Keratinocyte (primary cell): Measurements from ENCODE around the gene PCDHB16. TPM values are rescaled to one million over a fixed set of nuclear protein-coding genes. Genes with fewer than 3 reads are reported as not detected.
"Not testable (repeated sequence)": the region's sequence is repeated elsewhere in the genome, so short reads cannot be mapped to it uniquely, and the experiment has no call there.

Experiments used
- DNase-seq: peaks from one replicate; pipeline ENCODE4 v3.0.0-alpha.2; 2011; ENCODE audit warnings: low read depth, missing footprints, low spot score
- FAIRE-seq: peaks from 2 replicates; lab custom pipeline; 2011; peaks lifted over from hg19 to GRCh38; lab: Jason Lieb, UNC
- H2AFZ ChIP-seq: 2 replicates; pipeline ENCODE4 v1.6.0; 2012; ENCODE audit warnings: low read length, control low read depth, inconsistent platforms; ENCODE audit not compliant: control insufficient read depth
- H3K27ac ChIP-seq: 2 replicates; pipeline ENCODE4 v1.5.1; 2011; ENCODE audit warnings: low read length; ENCODE audit not compliant: control insufficient read depth, insufficient read depth
- H3K27me3 ChIP-seq: 3 replicates; pipeline ENCODE4 v1.6.0; 2011; ENCODE audit warnings: low read length; ENCODE audit not compliant: control insufficient read depth, insufficient read depth; ENCODE audit errors: extremely low read depth
- H3K36me3 ChIP-seq, 2 experiments: 2 replicates in 1 of 2; 3 replicates in 1 of 2; pipeline ENCODE4 v1.5.1; 2011; ENCODE audit warnings: low read length in 2 of 2, mild to moderate bottlenecking in 1 of 2; ENCODE audit not compliant: control insufficient read depth in 2 of 2, insufficient read depth in 2 of 2; ENCODE audit errors: extremely low read depth in 1 of 2
- H3K4me1 ChIP-seq: 3 replicates; pipeline ENCODE4 v1.5.1; 2011; ENCODE audit warnings: low read length; ENCODE audit not compliant: control insufficient read depth, insufficient read depth; ENCODE audit errors: extremely low read depth
- H3K4me2 ChIP-seq: 3 replicates; pipeline ENCODE4 v1.6.0; 2011; ENCODE audit warnings: low read depth, low read length; ENCODE audit not compliant: control insufficient read depth, insufficient read depth; ENCODE audit errors: extremely low read depth
- H3K4me3 ChIP-seq, 3 experiments: fragments of 200-600 bp in 1 of 3; sonication (generic) in 1 of 3; 2 replicates in 2 of 3; 3 replicates in 1 of 3; pipeline ENCODE4 v1.5.1; 2011 to 2016; ENCODE audit warnings: low read length in 3 of 3, mild to moderate bottlenecking in 3 of 3, control low read depth in 2 of 3, inconsistent platforms in 1 of 3, low read depth in 1 of 3, mixed read lengths in 1 of 3, mixed run types in 1 of 3, moderate library complexity in 1 of 3; ENCODE audit not compliant: control insufficient read depth in 2 of 3, insufficient read depth in 2 of 3; ENCODE audit errors: extremely low read depth in 1 of 3
- H3K79me2 ChIP-seq: 2 replicates; pipeline ENCODE4 v1.6.0; 2012; ENCODE audit warnings: low read length; ENCODE audit not compliant: control insufficient read depth, insufficient read depth
- H3K9ac ChIP-seq: 3 replicates; pipeline ENCODE4 v1.6.0; 2011; ENCODE audit warnings: low read length; ENCODE audit not compliant: control insufficient read depth, insufficient read depth; ENCODE audit errors: extremely low read depth
- H3K9me1 ChIP-seq: 3 replicates; pipeline ENCODE4 v1.6.0; 2011; ENCODE audit warnings: low read length; ENCODE audit not compliant: control insufficient read depth, insufficient read depth; ENCODE audit errors: extremely low read depth
- H3K9me3 ChIP-seq: 2 replicates; pipeline ENCODE4 v1.5.1; 2012; ENCODE audit warnings: low read depth, low read length; ENCODE audit not compliant: control insufficient read depth
- H4K20me1 ChIP-seq: 3 replicates; pipeline ENCODE4 v1.6.0; 2011; ENCODE audit warnings: low read length; ENCODE audit not compliant: control insufficient read depth, insufficient read depth; ENCODE audit errors: extremely low read depth
- dilution Hi-C: fragments of 300-500 bp; cut with MboI; formaldehyde crosslinking; loops from one replicate; pipeline ENCODE4 v1.7.0; 2020; ENCODE audit warnings: low sequenced_read_pairs; ENCODE audit not compliant: extremely low pct_ligation_motif_present
- polyA plus RNA-seq, 5 experiments: library from polyadenylated mRNA; depleted of rRNA in 3 of 5; stranded (reverse) in 3 of 5; stranded (forward) in 1 of 5; unstranded in 1 of 5; fragments of >200 nt; gene quantifications; 1 replicate in 1 of 5; 2 replicates in 3 of 5; 3 replicates in 1 of 5; pipeline versions ENCODE4 v1.2.1 to v1.2.3, GENCODE V29; 2011 to 2012; ENCODE audit warnings: missing spikeins in 2 of 5, low read depth in 1 of 5, low replicate concordance in 1 of 5

Gene PCDHB16
- polyA plus RNA-seq, 1 donor (not counting 4 experiments of a cell fraction or from before 2014, with no cell fraction given), result 0.07 TPM

- not testable (repeated sequence) for FAIRE-seq, H3K9me3 ChIP-seq
Observed at GRCh38 chr5:141213656-141214339, 31.6 kb downstream of the PCDHB16 start, which contains the start of gene PCDHB13. PCDHB13 (plus strand) TSS chr5:141213919; CDS start chr5:141214124, 205 bp downstream.

GRCh38 chr5:141214583-141214982 lies 32.4 kb downstream of the PCDHB16 start:
- FAIRE-seq, H3K4me1 ChIP-seq, H3K27me3 ChIP-seq, dilution Hi-C loops, H3K9me1 ChIP-seq, DNase-seq, H3K4me3 ChIP-seq, H3K9ac ChIP-seq, H3K27ac ChIP-seq, H3K9me3 ChIP-seq, H3K79me2 ChIP-seq, H3K36me3 ChIP-seq, H2AFZ ChIP-seq, H3K4me2 ChIP-seq, H4K20me1 ChIP-seq: not testable (repeated sequence)

More at GRCh38 chr5:141213656-141214339, 31.6 kb downstream of the PCDHB16 start, which contains the start of gene PCDHB13:
- H3K27ac ChIP-seq, dilution Hi-C loops, H3K4me3 ChIP-seq, H3K4me1 ChIP-seq, H4K20me1 ChIP-seq, H3K27me3 ChIP-seq, H3K9ac ChIP-seq, H3K36me3 ChIP-seq, H2AFZ ChIP-seq, H3K9me1 ChIP-seq, H3K4me2 ChIP-seq, DNase-seq, H3K79me2 ChIP-seq: not testable (repeated sequence)

GRCh38 chr5:141215504-141215903 lies 33.3 kb downstream of the PCDHB16 start:
- DNase-seq, FAIRE-seq, H4K20me1 ChIP-seq, H3K9ac ChIP-seq, H3K4me3 ChIP-seq, H3K4me1 ChIP-seq, H3K9me1 ChIP-seq, dilution Hi-C loops, H3K4me2 ChIP-seq, H3K79me2 ChIP-seq, H3K9me3 ChIP-seq, H3K36me3 ChIP-seq, H2AFZ ChIP-seq, H3K27ac ChIP-seq, H3K27me3 ChIP-seq: not testable (repeated sequence)

GRCh38 chr5:141216035-141216434 lies 33.8 kb downstream of the PCDHB16 start:
- H3K9me3 ChIP-seq, dilution Hi-C loops: not testable (repeated sequence)

More at GRCh38 chr5:141216035-141216434, 33.8 kb downstream of the PCDHB16 start:
- not testable (repeated sequence) for H3K27ac ChIP-seq, H3K79me2 ChIP-seq, H3K4me1 ChIP-seq, H3K36me3 ChIP-seq, FAIRE-seq, H4K20me1 ChIP-seq, DNase-seq, H2AFZ ChIP-seq, H3K9me1 ChIP-seq, H3K4me2 ChIP-seq, H3K4me3 ChIP-seq, H3K9ac ChIP-seq, H3K27me3 ChIP-seq
